WTC11 (cell line): ENCODE measurements around the gene RABAC1. TPM values are rescaled to one million over a fixed set of nuclear protein-coding genes. Genes with fewer than 3 reads are reported as not detected.

Source experiments
- ATAC-seq: fragments of 200-7000 bp; cut with Tn5 transposase; 2 replicates; pipeline ENCODE4 v1.10.0; 2021; ENCODE audit warnings: mild to moderate bottlenecking, moderate library complexity
- CTCF ChIA-PET: fragments of 300-600 bp; sonication (Branson Sonifier 250); formaldehyde crosslinking; loops from one replicate; lab custom pipeline; 2021; ENCODE audit warnings: antibody characterized with exemption; lab: Charles Lee
- POLR2A ChIA-PET: fragments of 350-600 bp; sonication (Branson Sonifier 250); formaldehyde crosslinking; loops from one replicate; lab custom pipeline; 2021; ENCODE audit warnings: antibody characterized with exemption; lab: Charles Lee
- DNase-seq: peaks from one replicate; pipeline ENCODE4 v3.0.0; 2021; ENCODE audit warnings: low spot score
- H3K27ac Mint-ChIP-seq: 2 replicates; pipeline ENCODE4 v1.8.0; 2021; ENCODE audit warnings: mixed read lengths
- H3K27me3 Mint-ChIP-seq: 2 replicates; pipeline ENCODE4 v1.8.0; 2021; ENCODE audit warnings: low read depth, mild to moderate bottlenecking, moderate library complexity, mixed read lengths
- H3K36me3 Mint-ChIP-seq: 2 replicates; pipeline ENCODE4 v1.8.0; 2021; ENCODE audit warnings: mixed read lengths
- H3K4me1 Mint-ChIP-seq: 2 replicates; pipeline ENCODE4 v1.8.0; 2022; ENCODE audit warnings: mixed read lengths
- H3K4me3 Mint-ChIP-seq: 2 replicates; pipeline ENCODE4 v1.8.0; 2021; ENCODE audit warnings: mild to moderate bottlenecking, moderate library complexity, mixed read lengths
- H3K9me3 Mint-ChIP-seq: 2 replicates; pipeline ENCODE4 v1.8.0; 2021; ENCODE audit warnings: mixed read lengths
- ATF6 ChIP-seq: sonication (generic); formaldehyde crosslinking; IDR thresholded peaks from 2 replicates; pipeline ENCODE4 v1.8.1; 2023; ENCODE audit warnings: mild to moderate bottlenecking, missing genetic modification reagents
- EMX1 ChIP-seq: fragments of 250-450 bp; sonication (Bioruptor Pico); IDR thresholded peaks from 2 replicates; pipeline ENCODE4 v1.8.0; 2021; ENCODE audit warnings: mild to moderate bottlenecking
- FOXP1 ChIP-seq: sonication (generic); formaldehyde crosslinking; IDR thresholded peaks from 2 replicates; pipeline ENCODE4 v1.8.0; 2022; ENCODE audit warnings: missing genetic modification reagents, mild to moderate bottlenecking, moderate library complexity, borderline replicate concordance
- GRHL2 ChIP-seq: fragments of 250-450 bp; sonication (Bioruptor Pico); IDR thresholded peaks from 2 replicates; pipeline ENCODE4 v1.8.0; 2022; ENCODE audit warnings: mild to moderate bottlenecking, moderate library complexity; ENCODE audit not compliant: insufficient replicate concordance, severe bottlenecking
- HMGA2 ChIP-seq: fragments of 250-450 bp; sonication (Bioruptor Pico); IDR thresholded peaks from 2 replicates; pipeline ENCODE4 v1.4.0; 2021; ENCODE audit warnings: mild to moderate bottlenecking, moderate library complexity
- IRF2 ChIP-seq: sonication (generic); formaldehyde crosslinking; IDR thresholded peaks from 2 replicates; pipeline ENCODE4 v1.8.0; 2022; ENCODE audit warnings: low read depth, missing genetic modification reagents, borderline replicate concordance
- NFE2L1 ChIP-seq: sonication (generic); formaldehyde crosslinking; IDR thresholded peaks from 2 replicates; pipeline ENCODE4 v1.8.1; 2023; ENCODE audit warnings: missing genetic modification reagents
- RELA ChIP-seq: sonication (generic); formaldehyde crosslinking; IDR thresholded peaks from 2 replicates; pipeline ENCODE4 v1.8.1; 2022; ENCODE audit warnings: missing genetic modification reagents, mild to moderate bottlenecking, borderline replicate concordance
- RORB ChIP-seq: fragments of 250-450 bp; sonication (Bioruptor Pico); IDR thresholded peaks from 2 replicates; pipeline ENCODE4 v1.9.0; 2021; ENCODE audit warnings: mild to moderate bottlenecking
- SMAD4 ChIP-seq: sonication (generic); formaldehyde crosslinking; IDR thresholded peaks from 2 replicates; pipeline ENCODE4 v1.8.0; 2022; ENCODE audit warnings: mild to moderate bottlenecking, missing genetic modification reagents
- TCF7 ChIP-seq: sonication (generic); formaldehyde crosslinking; IDR thresholded peaks from 2 replicates; pipeline ENCODE4 v1.8.0; 2022; ENCODE audit warnings: mild to moderate bottlenecking, low read depth, missing genetic modification reagents, moderate library complexity
- TEAD1 ChIP-seq: sonication (generic); formaldehyde crosslinking; IDR thresholded peaks from 2 replicates; pipeline ENCODE4 v1.8.0; 2022; ENCODE audit warnings: mild to moderate bottlenecking, missing genetic modification reagents
- TP53 ChIP-seq: sonication (generic); formaldehyde crosslinking; IDR thresholded peaks from 2 replicates; pipeline ENCODE4 v1.8.1; 2023; ENCODE audit warnings: mild to moderate bottlenecking, missing genetic modification reagents
- ZNF121 ChIP-seq: sonication (generic); formaldehyde crosslinking; IDR thresholded peaks from 2 replicates; pipeline ENCODE4 v1.8.0; 2023; ENCODE audit warnings: missing genetic modification reagents
- ZNF138 ChIP-seq: sonication (generic); formaldehyde crosslinking; conservative IDR thresholded peaks from 2 replicates; pipeline ENCODE4 v1.8.1; 2022; ENCODE audit warnings: mild to moderate bottlenecking, moderate library complexity, missing genetic modification reagents
- ZNF416 ChIP-seq: fragments of 250-450 bp; sonication (Bioruptor Pico); IDR thresholded peaks from 2 replicates; pipeline ENCODE4 v1.9.0; 2021; ENCODE audit warnings: mild to moderate bottlenecking, inconsistent platforms
- total RNA-seq: library from RNA; stranded (reverse); gene quantifications from 3 replicates; pipeline ENCODE4 v1.2.3, GENCODE V29; 2021
- TF ChIP-seq, protein P1 (sequence below): sonication (generic); formaldehyde crosslinking; IDR thresholded peaks from 2 replicates; pipeline ENCODE4 v1.8.1; 2022; ENCODE audit warnings: missing genetic modification reagents, borderline replicate concordance
- TF ChIP-seq, protein P2 (sequence below): sonication (generic); formaldehyde crosslinking; IDR thresholded peaks from 2 replicates; pipeline ENCODE4 v1.8.1; 2022; ENCODE audit warnings: low read depth, mild to moderate bottlenecking, moderate library complexity, missing genetic modification reagents, borderline replicate concordance
- TF ChIP-seq, protein P3 (sequence below): sonication (generic); formaldehyde crosslinking; conservative IDR thresholded peaks from 2 replicates; pipeline ENCODE4 v1.8.1; 2022; ENCODE audit warnings: mild to moderate bottlenecking, missing genetic modification reagents
- TF ChIP-seq, protein P4 (sequence below): sonication (generic); formaldehyde crosslinking; IDR thresholded peaks from 2 replicates; pipeline ENCODE4 v1.8.1; 2022; ENCODE audit warnings: low read depth, missing genetic modification reagents, borderline replicate concordance

Gene RABAC1
- total RNA-seq, 1 experiment from 2014 or later: 159 TPM

DNA sequence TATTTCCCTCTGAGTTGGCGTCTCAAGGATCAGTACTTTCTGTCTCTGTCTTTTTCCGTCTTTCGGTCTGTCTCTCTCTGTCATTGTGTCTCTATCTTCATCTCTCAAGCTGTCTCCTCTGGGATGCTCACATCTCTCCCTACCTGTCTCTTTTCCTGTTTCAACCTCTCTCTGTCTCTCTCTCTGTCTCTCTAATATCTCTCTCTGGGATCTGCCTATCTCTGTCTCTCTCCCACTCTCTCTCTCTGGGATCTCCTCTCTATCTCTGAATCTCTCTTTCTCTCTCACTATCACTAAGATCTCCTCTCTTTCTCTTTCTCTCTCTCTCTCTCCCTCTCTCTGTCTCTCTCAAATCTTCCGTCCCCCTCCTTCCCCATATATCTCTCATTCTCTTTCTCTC is 30.9 kb upstream of the RABAC1 start:
- ChIA-PET CTCF (no interaction called here), POLR2A (no interaction called here)
- H3K9me3 Mint-ChIP-seq: no peaks in the 10 kb centered on the region
- no peak overlapping the region for H3K27ac Mint-ChIP-seq
- peaks cover 9% of the 10 kb centered on the region for H3K4me1 Mint-ChIP-seq
- DNase-seq (no peak), ATAC-seq (no peak)
- H3K27me3 Mint-ChIP-seq: peaks cover 12% of the 10 kb centered on the region
- H3K36me3 Mint-ChIP-seq: peaks cover 7% of the 10 kb centered on the region
- no peak overlapping the region for H3K4me3 Mint-ChIP-seq
- TF ChIP-seq, protein P1, sequence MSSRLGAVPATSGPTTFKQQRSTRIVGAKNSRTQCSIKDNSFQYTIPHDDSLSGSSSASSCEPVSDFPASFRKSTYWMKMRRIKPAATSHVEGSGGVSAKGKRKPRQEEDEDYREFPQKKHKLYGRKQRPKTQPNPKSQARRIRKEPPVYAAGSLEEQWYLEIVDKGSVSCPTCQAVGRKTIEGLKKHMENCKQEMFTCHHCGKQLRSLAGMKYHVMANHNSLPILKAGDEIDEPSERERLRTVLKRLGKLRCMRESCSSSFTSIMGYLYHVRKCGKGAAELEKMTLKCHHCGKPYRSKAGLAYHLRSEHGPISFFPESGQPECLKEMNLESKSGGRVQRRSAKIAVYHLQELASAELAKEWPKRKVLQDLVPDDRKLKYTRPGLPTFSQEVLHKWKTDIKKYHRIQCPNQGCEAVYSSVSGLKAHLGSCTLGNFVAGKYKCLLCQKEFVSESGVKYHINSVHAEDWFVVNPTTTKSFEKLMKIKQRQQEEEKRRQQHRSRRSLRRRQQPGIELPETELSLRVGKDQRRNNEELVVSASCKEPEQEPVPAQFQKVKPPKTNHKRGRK (CRISPR knock-in tag): no peak
- TF ChIP-seq, protein P2, sequence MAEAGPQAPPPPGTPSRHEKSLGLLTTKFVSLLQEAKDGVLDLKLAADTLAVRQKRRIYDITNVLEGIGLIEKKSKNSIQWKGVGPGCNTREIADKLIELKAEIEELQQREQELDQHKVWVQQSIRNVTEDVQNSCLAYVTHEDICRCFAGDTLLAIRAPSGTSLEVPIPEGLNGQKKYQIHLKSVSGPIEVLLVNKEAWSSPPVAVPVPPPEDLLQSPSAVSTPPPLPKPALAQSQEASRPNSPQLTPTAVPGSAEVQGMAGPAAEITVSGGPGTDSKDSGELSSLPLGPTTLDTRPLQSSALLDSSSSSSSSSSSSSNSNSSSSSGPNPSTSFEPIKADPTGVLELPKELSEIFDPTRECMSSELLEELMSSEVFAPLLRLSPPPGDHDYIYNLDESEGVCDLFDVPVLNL (CRISPR knock-in tag): no peak
- TF ChIP-seq ZNF416 (CRISPR knock-in tag) (no peak), SMAD4 (CRISPR knock-in tag) (no peak), FOXP1 (CRISPR knock-in tag) (no peak), GRHL2 (CRISPR knock-in tag) (no peak), RORB (CRISPR knock-in tag) (no peak), TCF7 (no peak), TEAD1 (no peak)
- TF ChIP-seq, protein P3, sequence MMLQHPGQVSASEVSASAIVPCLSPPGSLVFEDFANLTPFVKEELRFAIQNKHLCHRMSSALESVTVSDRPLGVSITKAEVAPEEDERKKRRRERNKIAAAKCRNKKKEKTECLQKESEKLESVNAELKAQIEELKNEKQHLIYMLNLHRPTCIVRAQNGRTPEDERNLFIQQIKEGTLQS (CRISPR knock-in tag): no peak

GRCh38 chr19:41988947-41989346 is 29.8 kb upstream of the RABAC1 start:
- peaks cover 7% of the 10 kb centered on the region for H3K36me3 Mint-ChIP-seq
- CTCF ChIA-PET: interaction anchor here (1.3 kb wide), 1 partner anchor 46 kb away, joined by 6 read pairs; no protein-coding TSS in a partner anchor
- no peak overlapping the region for H3K4me3 Mint-ChIP-seq
- H3K27ac Mint-ChIP-seq: no peak overlapping the region
- no peaks in the 10 kb centered on the region for H3K9me3 Mint-ChIP-seq
- no peak for ATAC-seq
- POLR2A ChIA-PET: no interaction called here
- peaks cover 9% of the 10 kb centered on the region for H3K4me1 Mint-ChIP-seq
- peaks cover 6% of the 10 kb centered on the region for H3K27me3 Mint-ChIP-seq
- no peak for DNase-seq
- TF ChIP-seq, protein P1 (CRISPR knock-in tag): no peak
- TF ChIP-seq ZNF121 (CRISPR knock-in tag) (peak; percentile 17; the same call in 1 of the 2 replicates), ZNF138 (CRISPR knock-in tag) (no peak)

- Mint-ChIP-seq H3K4me3 (no peak overlapping the region), H3K9me3 (no peaks in the 10 kb centered on the region), H3K27ac (no peak overlapping the region), H3K27me3 (no peaks in the 10 kb centered on the region)
- DNase-seq (no peak), ATAC-seq (no peak)
- ChIA-PET POLR2A (no interaction called here), CTCF (interaction anchor here (1.3 kb wide), 1 partner anchor 48 kb away, joined by 6 read pairs; no protein-coding TSS in a partner anchor)
- TF ChIP-seq TCF7 (no peak), SMAD4 (CRISPR knock-in tag) (no peak), TP53 (no peak)
- TF ChIP-seq, all 79 proteins: peak for 0
- Mint-ChIP-seq H3K36me3 (peaks cover 7% of the 10 kb centered on the region), H3K4me1 (no peaks in the 10 kb centered on the region; the same call in 1 of the 2 replicates)
These were observed 28.2 kb upstream of the RABAC1 start for GRCh38 chr19:41987141-41987860.

- H3K27ac Mint-ChIP-seq: no peak overlapping the region
- no peak overlapping the region for H3K4me3 Mint-ChIP-seq
- ATAC-seq (no peak), DNase-seq (no peak)
- no peaks in the 10 kb centered on the region for H3K9me3 Mint-ChIP-seq
- peaks cover 12% of the 10 kb centered on the region for H3K36me3 Mint-ChIP-seq
- ChIA-PET POLR2A (no interaction called here), CTCF (no interaction called here)
- no peaks in the 10 kb centered on the region for H3K4me1 Mint-ChIP-seq
- H3K27me3 Mint-ChIP-seq: no peaks in the 10 kb centered on the region
- TF ChIP-seq EMX1 (CRISPR knock-in tag) (no peak), IRF2 (CRISPR knock-in tag) (no peak), TP53 (no peak), HMGA2 (CRISPR knock-in tag) (no peak), RELA (no peak), ATF6 (no peak), NFE2L1 (CRISPR knock-in tag) (no peak)
- TF ChIP-seq, protein P4, sequence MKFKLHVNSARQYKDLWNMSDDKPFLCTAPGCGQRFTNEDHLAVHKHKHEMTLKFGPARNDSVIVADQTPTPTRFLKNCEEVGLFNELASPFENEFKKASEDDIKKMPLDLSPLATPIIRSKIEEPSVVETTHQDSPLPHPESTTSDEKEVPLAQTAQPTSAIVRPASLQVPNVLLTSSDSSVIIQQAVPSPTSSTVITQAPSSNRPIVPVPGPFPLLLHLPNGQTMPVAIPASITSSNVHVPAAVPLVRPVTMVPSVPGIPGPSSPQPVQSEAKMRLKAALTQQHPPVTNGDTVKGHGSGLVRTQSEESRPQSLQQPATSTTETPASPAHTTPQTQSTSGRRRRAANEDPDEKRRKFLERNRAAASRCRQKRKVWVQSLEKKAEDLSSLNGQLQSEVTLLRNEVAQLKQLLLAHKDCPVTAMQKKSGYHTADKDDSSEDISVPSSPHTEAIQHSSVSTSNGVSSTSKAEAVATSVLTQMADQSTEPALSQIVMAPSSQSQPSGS: no peak
These were observed 25.8 kb upstream of the RABAC1 start for GRCh38 chr19:41984961-41985360.
